Stimulated activated CD8-positive, alpha-beta memory T cell treated with anti-CD3 and anti-CD28 coated beads, Interleukin-4, amount 100 ng/mL, for 24 hours (primary cell): ENCODE data around the gene HYAL1.
"Not testable (repeated sequence)": the region's sequence is repeated elsewhere in the genome, so short reads cannot be mapped to it uniquely, and the experiment has no call there.

Source experiments
- DNase-seq: peaks from one replicate; pipeline ENCODE4 v3.0.0-alpha.2; 2020; ENCODE audit warnings: low read depth

The HYAL1 gene

GRCh38 chr3:50272911-50273688 is 30.3 kb downstream of the HYAL1 start:
- DNase-seq: peak; percentile 86

DNA sequence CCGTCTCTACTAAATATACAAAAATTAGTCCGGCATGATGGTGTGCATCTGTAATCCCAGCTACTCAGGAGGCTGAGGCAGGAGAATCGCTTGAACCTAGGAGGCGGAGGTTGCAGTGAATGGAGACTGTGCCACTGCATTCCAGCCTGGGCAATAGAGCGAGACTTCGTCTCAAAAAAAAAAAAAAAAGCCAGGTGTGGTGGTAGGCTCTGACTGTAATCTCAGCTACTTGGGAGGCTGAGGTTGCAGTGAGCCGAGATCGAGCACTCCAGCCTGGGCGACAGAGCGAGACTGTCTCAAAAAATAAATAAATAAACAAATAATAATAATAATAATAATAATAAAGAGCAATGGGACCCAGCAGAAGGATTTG is 30.9 kb downstream of the HYAL1 start:
- not testable (repeated sequence) for DNase-seq

DNA sequence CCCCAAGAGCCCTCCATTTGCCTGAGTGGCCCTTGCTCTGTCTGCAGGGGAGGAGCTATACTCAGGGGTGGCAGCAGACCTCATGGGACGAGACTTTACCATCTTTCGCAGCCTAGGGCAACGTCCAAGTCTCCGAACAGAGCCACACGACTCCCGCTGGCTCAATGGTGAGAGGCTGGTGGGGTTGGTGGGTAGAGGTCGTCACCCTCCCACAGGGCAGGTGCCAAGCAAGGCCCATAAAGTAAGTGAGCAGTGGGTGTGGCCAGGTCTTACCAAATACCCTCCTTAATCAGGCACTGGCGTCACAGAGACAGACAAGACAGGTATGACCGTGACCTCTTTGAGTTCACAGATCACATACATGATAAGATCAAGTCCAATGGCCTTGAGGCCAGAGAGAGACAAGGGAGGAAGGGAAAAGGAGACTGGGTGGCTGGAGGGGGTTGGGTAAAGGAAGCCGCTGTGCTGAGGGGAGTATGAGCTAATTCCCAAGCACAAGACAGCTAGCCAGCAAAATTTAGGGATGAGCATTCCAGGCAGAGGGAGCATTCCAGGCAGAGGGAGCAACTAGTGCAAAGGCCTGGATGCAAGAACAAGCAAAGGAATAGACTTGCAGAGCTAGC is 31.9 kb downstream of the HYAL1 start:
- DNase-seq: no peak

DNA sequence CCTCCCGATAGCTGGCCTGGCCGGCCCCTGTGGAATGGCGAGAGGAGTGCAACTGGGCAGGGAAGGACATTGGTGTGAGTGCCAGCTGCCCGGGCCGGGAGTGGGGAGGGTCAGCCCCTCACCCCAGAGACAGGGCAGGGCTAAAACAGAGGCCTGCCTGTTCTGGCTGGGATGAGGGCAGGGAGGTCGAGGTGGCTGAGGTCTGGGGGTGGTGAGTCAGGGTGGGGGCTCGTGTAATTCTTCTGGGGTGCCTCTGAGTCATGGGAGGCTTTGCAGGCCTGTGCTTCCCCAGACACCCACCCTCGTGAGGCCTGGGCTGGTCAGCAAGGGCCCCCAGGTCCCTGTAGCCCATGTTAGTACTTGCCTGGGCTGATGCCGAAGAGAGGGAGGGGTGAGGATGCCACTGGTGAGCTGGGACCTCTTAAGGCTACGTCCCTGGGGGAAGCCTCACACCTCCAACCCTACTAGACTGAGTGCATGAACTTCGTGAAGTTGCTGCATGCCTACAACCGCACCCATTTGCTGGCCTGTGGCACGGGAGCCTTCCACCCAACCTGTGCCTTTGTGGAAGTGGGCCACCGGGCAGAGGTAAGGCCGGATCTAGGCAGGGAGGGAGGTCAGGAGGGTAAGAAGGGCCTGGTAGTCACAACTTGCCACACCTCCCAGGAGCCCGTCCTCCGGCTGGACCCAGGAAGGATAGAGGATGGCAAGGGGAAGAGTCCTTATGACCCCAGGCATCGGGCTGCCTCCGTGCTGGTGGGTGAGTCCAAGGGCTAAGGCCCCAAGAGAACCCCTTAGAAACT is 32.8 kb downstream of the HYAL1 start:
- no peak for DNase-seq

DNA sequence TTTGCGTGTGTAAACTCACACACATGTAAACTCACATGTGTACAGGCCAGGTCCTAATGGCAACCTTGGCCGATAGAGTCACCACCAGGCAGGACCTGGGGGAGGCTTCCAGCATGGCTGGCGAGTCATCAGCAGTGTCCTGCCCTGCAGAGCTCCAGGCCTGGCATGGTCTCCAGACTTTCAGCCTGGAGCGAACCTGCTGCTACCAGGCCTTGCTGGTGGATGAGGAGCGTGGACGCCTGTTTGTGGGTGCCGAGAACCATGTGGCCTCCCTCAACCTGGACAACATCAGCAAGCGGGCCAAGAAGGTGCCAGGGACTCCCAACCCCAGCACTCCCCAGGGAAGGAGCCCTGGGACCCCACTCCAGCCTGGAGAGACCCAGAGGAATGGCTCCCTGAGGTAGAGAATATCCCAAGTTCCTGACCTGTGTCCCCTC is 33.4 kb downstream of the HYAL1 start:
- DNase-seq: no peak

- DNase-seq: no peak
These were observed 33.9 kb downstream of the HYAL1 start for GRCh38 chr3:50269460-50269859.

DNA sequence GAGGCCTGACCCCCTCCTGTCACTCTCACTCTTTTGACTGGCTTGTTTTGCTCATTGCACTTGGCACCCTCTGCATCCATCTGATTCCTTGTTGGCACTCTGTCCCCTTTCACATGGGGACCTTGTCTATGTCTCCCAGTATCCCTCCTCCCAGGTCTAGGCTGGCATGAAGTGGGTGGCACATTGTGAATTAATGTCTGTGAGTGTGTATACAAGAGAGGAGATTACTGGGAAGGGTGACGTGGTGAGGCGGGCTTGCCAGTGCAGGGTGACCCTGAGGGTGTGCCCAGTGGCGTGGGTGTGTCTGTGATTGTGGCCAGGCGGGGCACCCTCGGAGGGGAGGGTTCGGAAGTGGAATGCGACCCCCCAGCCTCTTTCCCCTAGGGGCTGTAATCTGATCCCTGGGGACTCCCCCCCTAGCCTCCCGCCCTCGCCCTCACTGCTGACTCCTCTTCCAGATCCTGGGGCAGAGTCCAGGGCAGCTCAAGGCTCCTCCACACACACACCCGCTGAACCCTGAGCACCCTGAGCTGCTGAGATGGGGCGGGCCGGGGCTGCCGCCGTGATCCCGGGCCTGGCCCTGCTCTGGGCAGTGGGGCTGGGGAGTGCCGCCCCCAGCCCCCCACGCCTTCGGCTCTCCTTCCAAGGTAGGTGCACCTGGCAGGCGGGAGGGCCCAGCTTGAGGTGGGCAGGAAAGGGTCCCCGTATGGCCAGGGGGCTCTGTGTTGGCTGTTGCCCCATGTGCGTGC is 34.5 kb downstream of the HYAL1 start, which contains the start of gene SEMA3B:
Gene SEMA3B, plus strand, starts transcription at position 445 of the 749 bp plus-strand sequence. Its CDS starts 94 bp downstream, at position 539.
- no peak for DNase-seq

GRCh38 chr3:50268276-50268675 is 35.1 kb downstream of the HYAL1 start:
- DNase-seq: no peak

DNA sequence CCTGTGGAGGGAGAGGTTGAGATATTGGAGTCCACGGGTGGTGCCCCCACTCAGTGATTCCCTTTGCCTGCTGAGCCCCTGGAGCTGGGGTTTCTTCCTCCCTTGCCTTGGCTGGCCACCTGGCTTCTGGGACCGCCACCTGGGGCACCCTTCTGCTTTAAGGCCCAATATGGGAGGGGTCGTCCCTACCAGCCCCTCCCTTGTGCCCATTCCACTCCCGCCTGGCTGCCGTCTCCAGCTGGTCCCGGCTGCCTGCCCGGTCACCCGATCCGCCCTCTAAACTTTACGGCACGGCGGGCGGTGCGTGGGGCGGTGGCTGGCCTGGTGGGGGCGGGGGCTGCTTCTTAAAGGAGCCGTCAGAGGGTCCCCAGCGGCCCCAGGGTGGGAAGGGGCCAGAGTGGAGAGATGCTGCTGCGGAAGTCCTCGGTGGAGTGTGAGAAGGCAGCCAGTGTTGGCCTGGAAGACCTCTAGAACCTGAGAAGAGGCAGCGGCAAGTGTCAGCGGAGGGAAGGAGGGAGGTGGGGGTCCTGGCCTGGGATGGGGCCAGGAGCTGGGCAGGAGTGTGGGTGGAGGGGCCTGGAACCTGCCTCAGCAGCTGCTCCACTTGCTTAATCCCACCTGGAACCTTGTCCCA is 36.0 kb downstream of the HYAL1 start:
- DNase-seq: no peak

- DNase-seq: no peak
These were observed 36.5 kb downstream of the HYAL1 start for GRCh38 chr3:50266836-50267235.

- DNase-seq: no peak
These were observed 37.4 kb downstream of the HYAL1 start for GRCh38 chr3:50266017-50266416.

GRCh38 chr3:50265571-50265970 is 37.8 kb downstream of the HYAL1 start:
- DNase-seq: no peak

GRCh38 chr3:50264964-50265485 is 38.3 kb downstream of the HYAL1 start:
- no peak for DNase-seq

- no peak for DNase-seq
These were observed 38.9 kb downstream of the HYAL1 start for GRCh38 chr3:50264383-50264963.

GRCh38 chr3:50263478-50264382 is 39.6 kb downstream of the HYAL1 start:
- no peak for DNase-seq

DNA sequence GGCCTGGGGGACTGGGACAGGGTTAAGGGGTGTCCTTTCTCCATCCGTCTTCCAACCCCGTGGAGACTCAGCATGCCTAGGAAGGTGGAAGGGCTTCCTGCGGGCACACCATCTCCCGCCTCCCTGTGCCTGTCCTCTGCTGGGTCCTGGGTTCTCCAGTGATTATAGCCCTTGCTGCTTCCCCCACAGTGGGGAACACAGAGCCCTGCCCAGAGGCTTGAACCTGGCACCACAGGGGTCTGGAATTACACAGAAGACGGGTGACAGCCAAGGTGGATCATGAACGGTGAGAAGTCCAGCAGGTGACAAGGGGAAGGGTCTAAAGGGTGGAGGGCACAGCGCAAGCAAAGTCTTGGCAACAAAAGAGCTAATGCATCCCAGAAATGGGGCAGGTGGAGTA is 40.6 kb downstream of the HYAL1 start:
- no peak for DNase-seq

GRCh38 chr3:50262200-50262599 is 41.2 kb downstream of the HYAL1 start:
- DNase-seq: not testable (repeated sequence)

DNA sequence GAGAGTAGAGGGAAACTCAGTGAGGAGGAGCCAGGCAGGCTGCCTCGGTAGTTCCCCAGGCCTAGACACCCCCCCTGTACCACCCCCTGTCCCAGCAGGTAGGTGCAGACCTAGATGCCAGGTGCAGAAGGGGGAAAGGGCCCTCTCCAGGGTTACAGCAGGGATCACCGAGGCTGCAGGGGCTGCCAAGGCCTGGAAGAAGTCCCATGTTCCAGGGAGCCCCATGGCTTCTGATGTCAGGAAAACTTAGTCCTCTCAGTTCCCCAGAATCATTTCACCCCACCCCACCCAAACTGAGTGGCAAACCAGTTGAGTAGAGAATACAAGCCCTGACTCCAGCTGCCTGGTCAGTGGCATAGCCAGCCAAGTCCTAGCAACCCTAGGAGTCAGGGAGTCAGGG is 41.9 kb downstream of the HYAL1 start:
- no peak for DNase-seq

GRCh38 chr3:50260942-50261441 is 42.4 kb downstream of the HYAL1 start:
- no peak for DNase-seq
